Ishikawa (cell line): ENCODE measurements around the gene E2F3.

Source experiments
- CEBPB ChIP-seq: IDR thresholded peaks from 2 replicates; pipeline ENCODE4 v1.6.1; 2012
- CREB1 ChIP-seq: IDR thresholded peaks from 2 replicates; pipeline ENCODE4 v1.6.1; 2012; ENCODE audit warnings: low read depth
- EGR1 ChIP-seq: IDR thresholded peaks from 2 replicates; pipeline ENCODE4 v1.6.1; 2012
- EP300 ChIP-seq: IDR thresholded peaks from 2 replicates; pipeline ENCODE4 v1.6.1; 2012; ENCODE audit warnings: borderline replicate concordance
- FOXM1 ChIP-seq: IDR thresholded peaks from 2 replicates; pipeline ENCODE4 v1.6.1; 2012; ENCODE audit warnings: low read depth, borderline replicate concordance
- NFIC ChIP-seq: IDR thresholded peaks from 2 replicates; pipeline ENCODE4 v1.6.1; 2012
- RAD21 ChIP-seq: IDR thresholded peaks from 2 replicates; pipeline ENCODE4 v1.6.1; 2012; ENCODE audit warnings: low read depth
- TAF1 ChIP-seq: IDR thresholded peaks from 2 replicates; pipeline ENCODE4 v1.6.1; 2012; ENCODE audit warnings: low read depth, mild to moderate bottlenecking
- TCF12 ChIP-seq: IDR thresholded peaks from 2 replicates; pipeline ENCODE4 v1.6.1; 2012; ENCODE audit warnings: low read depth
- TEAD4 ChIP-seq: IDR thresholded peaks from 2 replicates; pipeline ENCODE4 v1.6.1; 2012
- YY1 ChIP-seq: IDR thresholded peaks from 2 replicates; pipeline ENCODE4 v1.6.1; 2012; ENCODE audit warnings: low read depth
- ZBTB7A ChIP-seq: IDR thresholded peaks from 2 replicates; pipeline ENCODE4 v1.6.1; 2012; ENCODE audit warnings: low read depth
- TF ChIP-seq, protein P1 (sequence below): IDR thresholded peaks from 2 replicates; pipeline ENCODE4 v1.6.1; 2012; ENCODE audit warnings: low read depth, mild to moderate bottlenecking
- TF ChIP-seq, protein P2 (sequence below): IDR thresholded peaks from 2 replicates; pipeline ENCODE4 v1.6.1; 2012
- TF ChIP-seq, protein P3 (sequence below): IDR thresholded peaks from 2 replicates; pipeline ENCODE4 v1.6.1; 2012

E2F3 gene

DNA sequence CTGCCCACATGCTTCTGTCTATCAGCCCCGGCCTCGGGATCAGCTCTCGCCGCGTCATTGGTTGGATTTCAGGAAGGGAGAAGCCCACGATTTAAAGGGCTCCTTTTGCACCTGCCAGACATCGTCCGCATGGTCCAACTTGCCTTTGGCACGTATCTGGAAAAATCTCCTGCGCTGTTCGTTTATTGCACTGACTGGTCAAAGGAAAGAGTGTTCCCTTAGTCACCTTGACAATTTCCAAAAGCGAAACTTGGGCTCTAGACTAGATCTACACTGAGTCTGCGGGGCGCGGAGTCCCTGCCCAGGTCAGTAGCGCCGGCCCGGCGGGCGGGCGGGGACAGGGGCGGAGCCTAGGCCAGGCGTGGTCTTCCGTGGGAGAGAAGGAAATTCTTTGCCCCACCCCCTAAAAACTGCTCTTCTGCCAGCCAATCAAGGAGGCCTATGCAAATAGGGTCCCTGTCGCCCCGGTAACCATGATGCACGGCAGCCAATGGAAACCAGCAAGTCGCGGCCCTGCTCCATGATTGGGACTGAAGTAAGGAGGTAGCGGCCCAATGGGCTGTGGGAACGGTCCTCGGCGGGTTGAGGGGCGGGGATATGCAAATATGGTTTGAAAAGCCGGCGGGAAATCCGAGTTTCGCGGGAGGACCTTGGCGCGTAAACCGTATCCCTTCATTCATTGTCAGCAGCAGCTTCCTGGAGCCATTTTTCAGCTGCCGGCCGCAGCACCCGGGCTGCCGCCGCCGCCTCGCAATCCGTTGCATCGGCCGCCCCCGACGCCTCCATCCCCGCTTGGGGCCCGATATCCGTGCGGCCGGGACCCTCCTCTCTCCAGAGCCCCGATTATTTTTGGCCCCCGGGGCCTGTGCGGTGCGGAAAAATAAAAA, at the start of gene E2F3:
Gene E2F3, plus strand, starts transcription at position 675 of the 887 bp plus-strand sequence. CDS start 354 bp downstream, outside the sequence.
- TF ChIP-seq TAF1 (peak; percentile 94), EGR1 (no peak), RAD21 (no peak), NFIC (no peak), YY1 (peak; percentile 87), TEAD4 (no peak), TCF12 (peak; percentile 34; the same call in 1 of the 2 replicates), ZBTB7A (no peak), CEBPB (no peak), CREB1 (no peak), FOXM1 (no peak; the same call in 1 of the 2 replicates), EP300 (no peak)
- TF ChIP-seq, protein P1, sequence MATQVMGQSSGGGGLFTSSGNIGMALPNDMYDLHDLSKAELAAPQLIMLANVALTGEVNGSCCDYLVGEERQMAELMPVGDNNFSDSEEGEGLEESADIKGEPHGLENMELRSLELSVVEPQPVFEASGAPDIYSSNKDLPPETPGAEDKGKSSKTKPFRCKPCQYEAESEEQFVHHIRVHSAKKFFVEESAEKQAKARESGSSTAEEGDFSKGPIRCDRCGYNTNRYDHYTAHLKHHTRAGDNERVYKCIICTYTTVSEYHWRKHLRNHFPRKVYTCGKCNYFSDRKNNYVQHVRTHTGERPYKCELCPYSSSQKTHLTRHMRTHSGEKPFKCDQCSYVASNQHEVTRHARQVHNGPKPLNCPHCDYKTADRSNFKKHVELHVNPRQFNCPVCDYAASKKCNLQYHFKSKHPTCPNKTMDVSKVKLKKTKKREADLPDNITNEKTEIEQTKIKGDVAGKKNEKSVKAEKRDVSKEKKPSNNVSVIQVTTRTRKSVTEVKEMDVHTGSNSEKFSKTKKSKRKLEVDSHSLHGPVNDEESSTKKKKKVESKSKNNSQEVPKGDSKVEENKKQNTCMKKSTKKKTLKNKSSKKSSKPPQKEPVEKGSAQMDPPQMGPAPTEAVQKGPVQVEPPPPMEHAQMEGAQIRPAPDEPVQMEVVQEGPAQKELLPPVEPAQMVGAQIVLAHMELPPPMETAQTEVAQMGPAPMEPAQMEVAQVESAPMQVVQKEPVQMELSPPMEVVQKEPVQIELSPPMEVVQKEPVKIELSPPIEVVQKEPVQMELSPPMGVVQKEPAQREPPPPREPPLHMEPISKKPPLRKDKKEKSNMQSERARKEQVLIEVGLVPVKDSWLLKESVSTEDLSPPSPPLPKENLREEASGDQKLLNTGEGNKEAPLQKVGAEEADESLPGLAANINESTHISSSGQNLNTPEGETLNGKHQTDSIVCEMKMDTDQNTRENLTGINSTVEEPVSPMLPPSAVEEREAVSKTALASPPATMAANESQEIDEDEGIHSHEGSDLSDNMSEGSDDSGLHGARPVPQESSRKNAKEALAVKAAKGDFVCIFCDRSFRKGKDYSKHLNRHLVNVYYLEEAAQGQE: no peak; the same call in 1 of the 2 replicates
- TF ChIP-seq, protein P2, sequence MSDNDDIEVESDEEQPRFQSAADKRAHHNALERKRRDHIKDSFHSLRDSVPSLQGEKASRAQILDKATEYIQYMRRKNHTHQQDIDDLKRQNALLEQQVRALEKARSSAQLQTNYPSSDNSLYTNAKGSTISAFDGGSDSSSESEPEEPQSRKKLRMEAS: peak; percentile 89
- TF ChIP-seq, protein P3, sequence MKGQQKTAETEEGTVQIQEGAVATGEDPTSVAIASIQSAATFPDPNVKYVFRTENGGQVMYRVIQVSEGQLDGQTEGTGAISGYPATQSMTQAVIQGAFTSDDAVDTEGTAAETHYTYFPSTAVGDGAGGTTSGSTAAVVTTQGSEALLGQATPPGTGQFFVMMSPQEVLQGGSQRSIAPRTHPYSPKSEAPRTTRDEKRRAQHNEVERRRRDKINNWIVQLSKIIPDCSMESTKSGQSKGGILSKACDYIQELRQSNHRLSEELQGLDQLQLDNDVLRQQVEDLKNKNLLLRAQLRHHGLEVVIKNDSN: no peak

DNA sequence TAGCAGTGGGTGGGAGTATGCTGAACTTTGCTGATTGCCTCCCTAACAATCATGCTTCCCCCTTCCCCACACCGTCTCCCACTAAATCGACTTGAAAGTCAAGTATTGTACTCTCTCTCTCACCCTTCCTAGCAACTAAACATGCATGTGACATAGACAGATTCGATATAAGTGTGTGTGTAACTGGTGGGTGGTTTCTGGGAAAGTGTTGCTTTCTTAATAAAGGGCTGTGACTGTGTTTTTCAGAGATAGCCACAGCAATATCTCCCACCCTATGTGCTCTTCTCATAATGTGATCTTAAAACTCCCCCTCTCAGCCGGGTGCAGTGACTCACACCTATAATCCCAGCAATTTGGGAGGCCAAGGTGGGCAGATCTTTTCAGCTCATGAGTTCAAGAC, 49.3 kb upstream of the E2F3 start:
- no peak for TF ChIP-seq TCF12
- TF ChIP-seq, protein P2: no peak
- TF ChIP-seq FOXM1: no peak
- TF ChIP-seq CREB1: no peak
- no peak for TF ChIP-seq TEAD4
- TF ChIP-seq TAF1: no peak
- no peak for TF ChIP-seq EGR1
- no peak for TF ChIP-seq EP300
- no peak for TF ChIP-seq CEBPB
- no peak for TF ChIP-seq NFIC
- no peak for TF ChIP-seq ZBTB7A
- TF ChIP-seq, protein P3: no peak
- TF ChIP-seq YY1: no peak
- TF ChIP-seq RAD21: no peak
- TF ChIP-seq, protein P1: no peak

DNA sequence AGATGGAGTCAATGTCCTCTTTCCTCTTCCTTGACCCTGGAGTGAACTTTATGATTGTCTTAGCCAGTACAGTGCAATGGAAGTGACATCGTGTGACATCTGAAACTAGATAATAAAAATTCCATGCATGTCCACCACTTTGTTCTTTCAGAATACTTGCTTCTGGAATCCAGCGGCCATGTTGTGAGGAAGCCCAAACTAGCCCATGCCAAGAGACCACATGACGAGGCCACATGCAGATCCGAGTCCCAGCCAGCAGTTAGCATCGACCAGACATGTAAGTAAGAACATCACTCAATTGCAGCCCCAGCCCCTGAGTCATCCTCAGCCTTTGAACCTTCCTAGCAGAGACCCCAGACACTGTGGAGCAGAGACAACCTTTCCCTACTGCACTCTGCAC, 48.5 kb upstream of the E2F3 start:
- 0 out of 2 replicates have a peak, but pooled peaks have one; percentile 14 for TF ChIP-seq YY1
- no peak for TF ChIP-seq EP300

DNA sequence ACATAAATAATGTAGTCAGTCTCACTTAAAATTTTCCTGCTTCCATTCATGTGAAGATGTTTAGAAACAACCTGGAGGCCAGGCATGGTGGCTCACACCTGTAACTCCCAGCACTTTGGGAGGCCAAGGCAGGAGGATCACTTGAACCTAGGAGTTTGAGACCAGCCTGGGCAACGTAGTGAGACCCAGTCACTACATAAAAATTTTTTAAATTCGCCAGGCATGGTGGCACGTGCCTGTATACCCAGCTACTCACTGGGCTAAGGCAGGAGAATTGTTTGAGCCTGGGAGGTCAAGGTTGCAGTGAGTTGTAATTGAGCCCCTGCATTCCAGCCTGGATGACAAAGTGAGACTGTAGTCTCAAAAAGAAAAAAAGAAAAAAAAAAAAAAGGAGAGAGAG, 47.3 kb upstream of the E2F3 start:
- no peak for TF ChIP-seq CREB1
- no peak for TF ChIP-seq YY1
- no peak for TF ChIP-seq EGR1
- TF ChIP-seq ZBTB7A: no peak
- TF ChIP-seq RAD21: no peak
- TF ChIP-seq TCF12: no peak
- TF ChIP-seq TAF1: no peak
- no peak for TF ChIP-seq NFIC
- no peak for TF ChIP-seq TEAD4
- TF ChIP-seq CEBPB: no peak
- TF ChIP-seq, protein P3: no peak
- no peak for TF ChIP-seq EP300
- no peak for TF ChIP-seq FOXM1
- TF ChIP-seq, protein P2: no peak
- TF ChIP-seq, protein P1: no peak
